OCI-M2 (cell line): ENCODE results near the gene NPAS1.

ENCODE experiments used
- DNase-seq: peaks from one replicate; lab custom pipeline; 2025; ENCODE audit not compliant: unreplicated experiment; lab: John Stamatoyannopoulos, UW

Gene NPAS1, protein sequence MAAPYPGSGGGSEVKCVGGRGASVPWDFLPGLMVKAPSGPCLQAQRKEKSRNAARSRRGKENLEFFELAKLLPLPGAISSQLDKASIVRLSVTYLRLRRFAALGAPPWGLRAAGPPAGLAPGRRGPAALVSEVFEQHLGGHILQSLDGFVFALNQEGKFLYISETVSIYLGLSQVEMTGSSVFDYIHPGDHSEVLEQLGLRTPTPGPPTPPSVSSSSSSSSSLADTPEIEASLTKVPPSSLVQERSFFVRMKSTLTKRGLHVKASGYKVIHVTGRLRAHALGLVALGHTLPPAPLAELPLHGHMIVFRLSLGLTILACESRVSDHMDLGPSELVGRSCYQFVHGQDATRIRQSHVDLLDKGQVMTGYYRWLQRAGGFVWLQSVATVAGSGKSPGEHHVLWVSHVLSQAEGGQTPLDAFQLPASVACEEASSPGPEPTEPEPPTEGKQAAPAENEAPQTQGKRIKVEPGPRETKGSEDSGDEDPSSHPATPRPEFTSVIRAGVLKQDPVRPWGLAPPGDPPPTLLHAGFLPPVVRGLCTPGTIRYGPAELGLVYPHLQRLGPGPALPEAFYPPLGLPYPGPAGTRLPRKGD

DNA sequence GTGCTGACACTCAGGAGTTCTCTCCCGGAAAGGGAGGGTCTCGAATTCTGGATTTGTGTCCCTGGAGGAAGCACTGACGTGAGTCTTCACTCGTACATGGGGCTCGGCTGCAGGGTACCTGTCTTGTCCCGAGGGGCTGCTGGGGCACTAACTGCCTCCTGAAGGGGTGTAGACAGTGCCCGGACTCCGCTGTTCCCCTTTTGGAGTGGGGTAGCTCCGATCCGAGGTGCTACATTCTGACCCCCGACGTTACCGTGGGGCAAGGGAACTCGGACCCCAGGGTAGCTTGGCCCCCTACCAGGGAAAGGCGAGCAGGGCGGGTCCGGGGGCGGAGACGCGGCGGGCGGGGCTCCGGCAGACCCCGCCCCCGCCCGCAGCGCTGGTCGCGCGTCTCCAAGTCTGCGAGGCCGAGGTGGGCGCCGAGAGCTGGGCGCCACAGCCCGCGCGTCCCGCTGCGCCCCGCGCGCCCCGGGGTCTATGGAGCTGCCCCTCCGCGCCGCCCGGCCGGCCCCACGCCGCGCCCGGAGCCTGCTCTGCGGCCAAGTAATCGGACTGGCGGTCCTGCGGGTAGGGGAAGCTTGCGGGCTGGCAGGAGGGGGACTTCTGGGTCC is at the start of gene NPAS1:
Gene NPAS1, plus strand, starts transcription at position 407 of the 611 bp plus-strand sequence. CDS start 1,211 bp downstream, outside the sequence.
- DNase-seq, result no peak

DNA sequence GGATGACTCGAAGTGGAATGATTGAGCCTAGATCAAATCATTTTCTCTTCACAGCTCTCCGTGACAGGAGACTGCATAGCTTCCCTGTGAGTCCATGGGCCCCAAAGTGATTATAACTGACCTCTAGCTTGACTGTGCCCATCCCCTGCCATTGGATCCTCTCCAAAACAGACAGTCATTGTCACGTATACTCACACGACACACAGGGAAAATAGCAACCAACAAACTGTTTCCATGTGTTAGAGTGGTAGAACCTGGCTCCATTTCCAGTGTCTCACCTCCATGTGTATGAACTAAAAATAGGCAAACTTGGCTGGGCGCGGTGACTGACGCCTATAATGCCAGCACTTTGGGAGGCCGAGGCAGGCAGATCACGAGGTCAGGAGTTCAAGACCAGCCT is 48.8 kb upstream of the NPAS1 start:
- DNase-seq, result no peak

- no peak for DNase-seq
Observed at GRCh38 chr19:46972311-46972710, 47.3 kb upstream of the NPAS1 start.

DNA sequence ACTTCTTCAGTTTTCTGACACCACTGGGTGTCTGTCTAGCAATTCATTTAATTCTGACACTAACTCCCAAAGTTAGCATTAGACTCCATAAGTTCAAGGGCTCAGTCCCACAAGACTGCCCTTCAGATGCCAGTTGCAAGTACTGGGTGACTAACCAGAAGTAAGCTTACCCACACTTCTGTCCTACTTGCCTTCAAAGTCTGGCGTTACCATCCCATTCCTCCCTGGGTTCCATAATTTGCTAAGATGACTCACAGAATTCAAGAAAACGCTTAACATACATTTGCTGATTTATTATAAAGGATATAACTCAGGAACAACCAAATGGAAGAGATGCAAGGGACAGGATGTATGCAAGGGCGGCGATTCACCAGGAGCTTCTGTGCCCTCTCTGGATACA is 45.5 kb upstream of the NPAS1 start:
- DNase-seq, result no peak

DNA sequence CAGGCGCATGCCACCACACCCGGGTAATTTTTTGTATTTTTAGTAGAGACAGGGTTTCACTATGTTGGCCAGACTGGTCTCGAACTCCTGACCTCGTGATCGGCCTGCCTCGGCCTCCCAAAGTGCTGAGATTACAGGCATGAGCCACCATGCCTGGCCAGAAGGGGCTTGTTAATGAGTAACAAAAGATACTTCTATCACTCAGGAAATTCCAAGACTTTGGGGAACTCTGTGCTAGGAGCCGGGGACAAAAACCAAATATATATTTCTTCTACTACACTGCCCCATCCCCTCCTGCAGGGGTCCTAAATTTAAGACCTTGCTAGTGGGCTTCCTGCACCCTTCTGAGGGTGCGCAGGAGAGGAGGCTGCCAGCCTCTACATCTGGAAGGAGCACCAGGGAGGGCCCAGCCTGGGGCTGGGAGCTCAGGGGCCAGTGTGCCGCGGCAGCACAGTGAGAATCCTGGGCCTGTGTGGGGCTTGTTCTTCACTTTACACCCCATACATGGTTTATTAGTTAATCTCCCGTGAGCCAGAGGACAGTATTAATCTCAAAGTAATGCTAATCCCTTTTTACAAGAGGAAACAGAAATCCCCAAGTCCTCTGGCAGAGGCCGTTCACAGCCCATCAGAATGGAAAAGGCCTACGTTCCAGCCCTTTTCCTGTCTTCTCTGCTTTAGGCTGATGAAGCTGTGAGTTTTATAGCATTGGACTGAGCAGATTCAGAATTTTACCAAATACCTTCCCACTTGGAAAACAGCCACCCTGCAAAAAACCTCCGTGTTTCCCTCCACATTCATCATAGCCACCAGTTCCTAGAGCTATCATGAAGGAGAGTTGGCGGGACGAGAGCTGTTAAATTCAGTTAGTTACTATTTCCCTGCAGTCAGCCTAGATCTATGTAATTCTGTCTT is 44.4 kb upstream of the NPAS1 start:
- DNase-seq, result no peak

DNA sequence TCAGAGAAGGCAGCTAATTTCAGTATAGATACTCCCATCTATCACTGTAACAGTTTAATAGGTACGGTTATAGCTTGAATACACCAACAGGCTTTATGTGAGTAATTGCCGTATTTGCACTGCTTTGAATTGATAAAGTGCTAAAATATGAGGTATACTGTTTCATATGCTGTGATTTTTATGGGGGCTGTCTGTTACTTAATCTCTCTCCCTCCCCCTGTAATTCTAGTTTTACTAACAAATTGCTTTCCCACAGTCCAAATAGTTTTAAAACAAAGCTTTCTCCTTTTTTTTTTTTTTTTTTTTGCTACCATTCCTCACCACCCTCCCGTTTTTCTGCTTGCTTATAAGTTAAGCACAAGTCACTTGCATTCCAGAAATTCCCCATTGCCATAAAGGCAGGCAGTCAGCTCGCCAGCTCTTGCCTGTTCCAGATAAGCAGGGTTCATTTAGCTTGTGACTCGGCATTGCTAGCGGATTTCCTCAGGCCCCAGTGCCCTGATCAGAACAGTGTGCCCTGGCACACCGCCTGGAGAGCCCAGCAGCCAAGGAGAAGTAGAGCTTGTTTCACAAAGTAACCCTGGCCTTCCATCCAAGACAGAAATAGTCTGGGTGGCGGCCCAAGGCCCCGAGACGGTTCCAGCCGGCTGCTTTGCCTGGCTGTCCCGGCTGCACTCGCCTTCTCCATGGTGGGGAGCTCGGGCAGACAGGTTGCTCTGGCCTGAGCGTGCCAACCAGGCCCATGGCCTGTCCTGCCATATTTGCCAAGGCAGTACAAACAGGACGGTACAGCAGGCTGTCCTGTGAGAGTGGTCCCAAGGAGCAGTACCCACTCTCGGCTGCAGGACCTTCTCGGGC is 43.5 kb upstream of the NPAS1 start:
- DNase-seq, result no peak

- DNase-seq, result no peak
Observed at GRCh38 chr19:46976845-46977320, 42.8 kb upstream of the NPAS1 start.

DNA sequence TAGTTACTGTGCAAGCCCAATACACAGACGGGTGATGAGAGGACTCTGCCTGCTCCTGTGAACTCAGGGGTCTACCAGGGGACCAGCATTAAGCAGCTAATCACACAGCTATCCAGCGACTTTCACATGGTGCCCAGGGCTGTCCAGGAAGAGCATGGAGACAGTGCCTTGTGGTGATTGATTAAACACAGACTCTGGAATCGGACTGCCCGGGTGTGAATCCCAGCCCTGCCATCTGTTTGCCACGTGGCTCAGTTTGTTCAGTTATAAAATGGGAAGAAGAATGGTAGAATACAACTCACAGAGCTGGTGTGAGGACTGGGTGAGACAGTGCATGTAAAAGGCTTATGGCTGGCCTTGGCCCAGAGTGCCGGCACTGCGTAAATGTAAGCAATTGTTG is 42.1 kb upstream of the NPAS1 start:
- no peak for DNase-seq

GRCh38 chr19:46978171-46978869 is 41.3 kb upstream of the NPAS1 start:
- no peak for DNase-seq

GRCh38 chr19:46979126-46980105 is 40.2 kb upstream of the NPAS1 start:
- no peak for DNase-seq

GRCh38 chr19:46980761-46981160 is 38.9 kb upstream of the NPAS1 start:
- no peak for DNase-seq

- no peak for DNase-seq
Observed at GRCh38 chr19:46981286-46981945, 38.2 kb upstream of the NPAS1 start.

DNA sequence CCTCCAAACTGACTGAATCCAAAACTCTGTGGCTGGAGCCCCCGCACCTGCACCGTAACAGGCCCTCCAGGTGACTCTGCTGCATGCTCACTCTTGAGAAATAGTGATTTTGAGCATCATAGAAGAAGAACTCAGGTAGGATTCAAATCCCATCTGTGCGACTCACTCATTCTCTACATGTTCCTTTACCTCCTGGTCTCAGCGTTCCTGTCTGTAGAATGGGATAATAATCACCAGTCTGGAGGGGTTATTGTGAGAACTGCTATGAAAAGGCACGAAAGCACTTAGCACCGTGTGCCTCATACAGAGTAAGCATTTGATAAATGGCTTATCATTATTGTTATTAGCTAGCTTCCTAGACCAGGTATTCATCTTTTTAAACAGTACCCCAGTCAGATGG is 36.5 kb upstream of the NPAS1 start:
- DNase-seq, result no peak

DNA sequence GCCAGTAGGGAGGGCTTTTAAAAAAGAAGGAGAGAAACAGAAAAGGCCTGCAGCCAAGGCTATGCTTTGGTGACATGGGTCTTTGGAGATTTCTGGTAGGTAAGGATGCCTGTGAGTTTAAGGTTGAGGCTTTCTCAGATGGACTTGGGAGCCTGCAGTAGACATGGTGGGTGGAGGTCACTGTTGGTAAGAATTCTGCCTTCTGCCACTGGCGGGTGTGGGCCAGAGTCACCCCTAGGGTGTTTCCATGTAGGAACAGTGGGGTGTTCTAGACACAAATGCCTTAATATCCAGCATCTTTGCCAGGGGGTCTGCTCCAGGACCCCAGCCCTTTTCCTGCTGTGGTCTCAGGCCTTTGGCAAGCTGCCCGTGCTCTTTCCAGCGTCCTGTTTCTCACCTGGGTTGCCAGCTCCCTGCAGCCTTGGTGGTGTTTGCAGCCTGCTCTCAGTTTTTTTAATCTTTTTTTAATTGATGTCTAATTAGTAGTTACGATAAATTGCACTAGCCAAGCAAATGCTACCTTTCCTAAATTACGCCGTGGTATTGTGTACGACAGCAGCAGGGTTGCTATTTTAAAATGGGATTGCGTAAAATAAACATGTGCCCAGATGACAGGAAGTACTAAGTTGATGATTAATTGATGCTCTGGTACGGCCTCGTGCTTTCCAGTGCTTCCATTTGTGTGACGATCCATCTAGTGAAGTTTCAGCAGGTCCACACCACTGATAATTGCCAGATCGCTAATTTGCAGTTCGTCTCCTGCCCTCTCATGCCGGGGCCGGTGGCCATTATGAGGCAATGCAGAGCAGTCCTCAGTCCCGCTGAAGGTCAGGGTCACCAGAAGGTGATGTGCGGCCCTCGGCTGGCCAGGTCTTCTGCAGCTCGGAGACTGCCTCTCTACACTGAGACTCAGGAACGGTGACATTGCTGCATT is 35.3 kb upstream of the NPAS1 start:
- DNase-seq, result no peak

- DNase-seq, result no peak
Observed at GRCh38 chr19:46985542-46986415, 33.9 kb upstream of the NPAS1 start.
